B cell (primary cell): Measurements from ENCODE around the gene RNF126. TPM values are rescaled to one million over a fixed set of nuclear protein-coding genes. Genes with fewer than 3 reads are reported as not detected.
"Not testable (repeated sequence)": the region's sequence is repeated elsewhere in the genome, so short reads cannot be mapped to it uniquely, and the experiment has no call there.

Source experiments
- ATAC-seq: fragments of 200-7000 bp; cut with Tn5 transposase; one replicate; pipeline ENCODE4 v1.10.0; 2021; ENCODE audit warnings: low read depth, mild to moderate bottlenecking, moderate number of reproducible peaks, moderate library complexity
- CTCF ChIA-PET: fragments of 350-600 bp; sonication (Branson Sonifier 250); formaldehyde crosslinking; loops from one replicate; lab custom pipeline; 2021; ENCODE audit warnings: antibody characterized with exemption, inconsistent platforms; lab: Charles Lee
- POLR2A ChIA-PET: fragments of 350-600 bp; sonication (Branson Sonifier 250); formaldehyde crosslinking; loops from one replicate; lab custom pipeline; 2021; ENCODE audit warnings: antibody characterized with exemption; lab: Charles Lee
- DNase-seq: peaks from one replicate; pipeline ENCODE4 v3.0.0; 2013
- H2AFZ ChIP-seq: 2 replicates; pipeline ENCODE4 v1.6.1; 2012; ENCODE audit warnings: mild to moderate bottlenecking, low read depth, low read length; ENCODE audit not compliant: insufficient read depth, poor library complexity, severe bottlenecking
- H3K27ac ChIP-seq, 2 donors: 1 replicate in 1 of 2; 2 replicates in 1 of 2; pipeline ENCODE4 v1.5.1; 2012 to 2013; ENCODE audit warnings: low read length in 2 of 2, mild to moderate bottlenecking in 2 of 2, moderate library complexity in 1 of 2
- H3K27me3 ChIP-seq, 4 experiments: fragments of 200-600 bp in 1 of 4; sonication (generic) in 1 of 4; replicated peaks in 1 of 4; 1 replicate in 2 of 4; 2 replicates in 2 of 4; pipeline versions ENCODE4 v1.6.1 to v1.7.0; 2013 to 2016; ENCODE audit warnings: low read length in 3 of 4, mild to moderate bottlenecking in 2 of 4, mixed read lengths in 1 of 4, moderate library complexity in 1 of 4; ENCODE audit not compliant: insufficient read depth in 4 of 4, control insufficient read depth in 3 of 4; ENCODE audit errors: control extremely low read depth in 1 of 4
- H3K36me3 ChIP-seq, 2 experiments: replicated peaks in 1 of 2; 1 replicate in 1 of 2; 2 replicates in 1 of 2; pipeline versions ENCODE4 v1.6.1 to v1.7.1; 2013; ENCODE audit warnings: low read length in 1 of 2; ENCODE audit not compliant: insufficient read depth in 2 of 2, control insufficient read depth in 1 of 2; ENCODE audit errors: control extremely low read depth in 1 of 2, extremely low read depth in 1 of 2
- H3K4me1 ChIP-seq, 2 donors: fragments of 200-600 bp in 1 of 2; sonication (generic) in 1 of 2; 1 replicate in 1 of 2; 2 replicates in 1 of 2; pipeline versions ENCODE4 v1.5.1 to v1.6.1; 2013 to 2017; ENCODE audit warnings: low read length in 2 of 2; ENCODE audit not compliant: control insufficient read depth in 2 of 2, insufficient read depth in 2 of 2
- H3K4me2 ChIP-seq: replicated peaks from 2 replicates; pipeline ENCODE3; 2012; ENCODE audit warnings: mild to moderate bottlenecking, low read depth, low read length; ENCODE audit not compliant: poor library complexity, severe bottlenecking
- H3K4me3 ChIP-seq, 5 experiments: fragments of 200-600 bp in 1 of 5; sonication (generic) in 1 of 5; 1 replicate in 3 of 5; 2 replicates in 2 of 5; pipeline versions ENCODE4 v1.5.1 to v1.7.0; 2011 to 2016; ENCODE audit warnings: low read length in 4 of 5, mild to moderate bottlenecking in 4 of 5, low read depth in 2 of 5, control low read depth in 1 of 5, moderate library complexity in 1 of 5; ENCODE audit not compliant: insufficient read depth in 1 of 5; ENCODE audit errors: control extremely low read depth in 1 of 5, extremely low read depth in 1 of 5
- H3K79me2 ChIP-seq: fragments of 200-600 bp; sonication (generic); one replicate; pipeline ENCODE4 v1.6.0; 2016; ENCODE audit warnings: low read length; ENCODE audit not compliant: control insufficient read depth, insufficient read depth
- H3K9ac ChIP-seq: fragments of 200-600 bp; sonication (generic); 2 replicates; pipeline ENCODE4 v1.6.1; 2017; ENCODE audit warnings: mild to moderate bottlenecking, low read length, moderate library complexity
- H3K9me3 ChIP-seq, 3 donors: one replicate each; pipeline versions ENCODE4 v1.6.1 to v1.7.1; 2013; ENCODE audit warnings: low read length in 2 of 3; ENCODE audit not compliant: control insufficient read depth in 2 of 3, insufficient read depth in 1 of 3; ENCODE audit errors: control extremely low read depth in 1 of 3
- H4K20me1 ChIP-seq: 2 replicates; pipeline ENCODE4 v1.6.0; 2012; ENCODE audit warnings: mild to moderate bottlenecking, low read length; ENCODE audit not compliant: insufficient read depth, control insufficient read depth, poor library complexity, severe bottlenecking
- H3K27ac Mint-ChIP-seq: one replicate; pipeline ENCODE4 v1.8.0; 2021; ENCODE audit warnings: mixed read lengths
- H3K27me3 Mint-ChIP-seq: one replicate; pipeline ENCODE4 v1.8.0; 2021; ENCODE audit warnings: mixed read lengths
- H3K4me1 Mint-ChIP-seq: one replicate; pipeline ENCODE4 v1.8.0; 2021; ENCODE audit warnings: mixed read lengths
- H3K4me3 Mint-ChIP-seq: one replicate; pipeline ENCODE4 v1.8.0; 2021; ENCODE audit warnings: mixed read lengths
- H3K9me3 Mint-ChIP-seq: one replicate; pipeline ENCODE4 v1.8.0; 2022; ENCODE audit warnings: mixed read lengths; ENCODE audit not compliant: insufficient read depth
- CTCF ChIP-seq: fragments of 200-600 bp; IDR thresholded peaks from one replicate; pipeline ENCODE4 v1.8.0; 2022; ENCODE audit warnings: antibody characterized with exemption, mild to moderate bottlenecking
- EZH2 ChIP-seq: IDR thresholded peaks from 2 replicates; pipeline ENCODE4 v1.6.1; 2012; ENCODE audit warnings: borderline replicate concordance, low read depth, mild to moderate bottlenecking, moderate library complexity, low read length; ENCODE audit not compliant: insufficient read depth, poor library complexity, severe bottlenecking
- WGBS: methylation state at CpG from one replicate; pipeline ENCODE4 v1.1.5; 2013; ENCODE audit warnings: missing lambda C conversion rate; ENCODE audit not compliant: insufficient coverage; 5-methylcytosine and 5-hydroxymethylcytosine counted together
- intact Hi-C: fragments of 100-400 bp; cut with micrococcal nuclease; formaldehyde crosslinking; loops from one replicate; pipeline ENCODE4 v1.10.0; 2022
- polyA plus RNA-seq: library from polyadenylated mRNA; depleted of rRNA; stranded (reverse); fragments of >200 nt; gene quantifications from 2 replicates; pipeline ENCODE4 v1.2.3, GENCODE V29; 2012
- total RNA-seq, 2 donors: library from RNA; stranded (reverse); fragments of 120-200 nt in 1 of 2; gene quantifications; 1 replicate in 1 of 2; 2 replicates in 1 of 2; pipeline versions ENCODE4 v1.2.3 to v1.2.4, GENCODE V29; 2013 to 2022

Gene RNF126
- total and polyA plus RNA-seq, 2 donors (not counting 1 experiment from before 2014, with no cell fraction given) = 74.3 to 118 TPM

- POLR2A ChIA-PET = no interaction called here
- no peak for TF ChIP-seq EZH2
- TF ChIP-seq CTCF = no peak
- Mint-ChIP-seq H3K27me3 (peaks cover 22% of the 10 kb centered on the region), H3K4me1 (peaks cover 12% of the 10 kb centered on the region), H3K27ac (no peak overlapping the region), H3K4me3 (no peak overlapping the region), H3K9me3 (peaks cover 1% of the 10 kb centered on the region)
- Histone ChIP-seq H3K79me2 (no peaks in the 10 kb centered on the region), H2AFZ (no peak overlapping the region), H3K4me3 (no peak overlapping the region), H3K4me2 (peak overlapping the region; percentile 42), H4K20me1 (no peaks in the 10 kb centered on the region), H3K4me1 (peaks cover 10% of the 10 kb centered on the region in 2 donors), H3K36me3 (no peaks in the 10 kb centered on the region), H3K9ac (no peak overlapping the region), H3K9me3 (peaks cover 0 to 39% (median 2%) of the 10 kb centered on the region in 3 donors), H3K27ac (no peak overlapping the region), H3K27me3 (peaks cover 0 to 37% (median 6%) of the 10 kb centered on the region in 4 experiments)
- DNase-seq = peak; percentile 60
- CTCF ChIA-PET = interaction anchor here (1.6 kb wide), 1 partner anchor 30 kb away, joined by 4 read pairs; no protein-coding TSS in a partner anchor
- ATAC-seq = peak; percentile 74
- intact Hi-C loops = no loop called here
- WGBS = 4% methylated on average over 32 of the region's 50 CpGs
These were observed 40.8 kb upstream of the RNF126 start for GRCh38 chr19:703651-704446.

GRCh38 chr19:703329-703650, 40.3 kb upstream of the RNF126 start:
- CTCF ChIA-PET = interaction anchor here (1.6 kb wide), 1 partner anchor 31 kb away, joined by 4 read pairs; no protein-coding TSS in a partner anchor
- Histone ChIP-seq H3K4me2 (peak overlapping the region; percentile 42), H3K4me3 (no peak overlapping the region), H2AFZ (no peak overlapping the region), H3K9me3 (peaks cover 0 to 37% (median 2%) of the 10 kb centered on the region in 3 donors), H3K79me2 (no peaks in the 10 kb centered on the region), H3K4me1 (peaks cover 10% of the 10 kb centered on the region in 2 donors), H4K20me1 (no peaks in the 10 kb centered on the region), H3K27ac (no peak overlapping the region), H3K9ac (no peak overlapping the region), H3K36me3 (no peaks in the 10 kb centered on the region), H3K27me3 (peaks cover 0 to 35% (median 5%) of the 10 kb centered on the region in 4 experiments)
- POLR2A ChIA-PET = no interaction called here
- peaks cover 1% of the 10 kb centered on the region for H3K9me3 Mint-ChIP-seq
- H3K4me1 Mint-ChIP-seq = peaks cover 12% of the 10 kb centered on the region
- no peak for TF ChIP-seq CTCF
- no peak for TF ChIP-seq EZH2
- H3K4me3 Mint-ChIP-seq = peak overlapping the region; percentile 47
- intact Hi-C loops = no loop called here
- ATAC-seq (peak; percentile 23), DNase-seq (no peak)
- H3K27ac Mint-ChIP-seq = no peak overlapping the region
- WGBS = 8% methylated on average over 4 of the region's 4 CpGs
- peaks cover 22% of the 10 kb centered on the region for H3K27me3 Mint-ChIP-seq

- POLR2A ChIA-PET, H2AFZ ChIP-seq, H3K4me2 ChIP-seq, H3K9ac ChIP-seq, H3K36me3 ChIP-seq, H3K4me3 ChIP-seq, ATAC-seq, H3K27ac ChIP-seq, H3K9me3 Mint-ChIP-seq, H3K27ac Mint-ChIP-seq, DNase-seq, H3K4me1 ChIP-seq, CTCF ChIA-PET, H4K20me1 ChIP-seq, H3K79me2 ChIP-seq, intact Hi-C loops, H3K4me3 Mint-ChIP-seq: not testable (repeated sequence)
- Histone ChIP-seq H3K27me3 (peaks cover 0 to 35% (median 4%) of the 10 kb centered on the region in 4 experiments), H3K9me3 (peaks cover 0 to 33% (median 2%) of the 10 kb centered on the region in 3 donors)
- 61% methylated on average over 4 of the region's 6 CpGs for WGBS
- H3K27me3 Mint-ChIP-seq = peaks cover 18% of the 10 kb centered on the region
- peaks cover 12% of the 10 kb centered on the region for H3K4me1 Mint-ChIP-seq
These were observed 39.8 kb upstream of the RNF126 start for GRCh38 chr19:702847-703246.
